GM10248 (cell line): ENCODE measurements around the gene FAM114A1.

ENCODE experiments used
- CTCF ChIA-PET: fragments of 300-600 bp; sonication (Branson Sonifier 250); formaldehyde crosslinking; extraction: SDS; loops from one replicate; lab custom pipeline; 2021; ENCODE audit warnings: antibody characterized with exemption; lab: Yijun Ruan, JAX
- POLR2A ChIA-PET: fragments of 350-650 bp; sonication (Branson Sonifier 250); formaldehyde crosslinking; extraction: SDS; loops from one replicate; lab custom pipeline; 2020; ENCODE audit warnings: antibody characterized with exemption; lab: Yijun Ruan, JAX
- DNase-seq: peaks from one replicate; pipeline ENCODE4 v3.0.0; 2012; ENCODE audit errors: extremely low spot score
- CTCF ChIP-seq: IDR thresholded peaks from 2 replicates; pipeline ENCODE4 v1.5.1; 2012; ENCODE audit warnings: mild to moderate bottlenecking, low read depth; ENCODE audit errors: extremely low read depth, missing control alignments, control extremely low read depth

Gene FAM114A1

GRCh38 chr4:38968668-38969067 lies 101.1 kb downstream of the FAM114A1 start:
- CTCF ChIA-PET = no interaction called here
- POLR2A ChIA-PET = no interaction called here
- no peak for DNase-seq
- no peak for TF ChIP-seq CTCF

- POLR2A ChIA-PET = interaction anchor here (0.6 kb wide), 1 partner anchor 1316 kb away, joined by 4 read pairs; no protein-coding TSS in a partner anchor
- CTCF ChIA-PET = interaction anchor here (2.0 kb wide), 1 partner anchor 9 kb away, joined by 7 read pairs; no protein-coding TSS in a partner anchor
- no peak for TF ChIP-seq CTCF
- no peak for DNase-seq
Measured at GRCh38 chr4:38976308-38976707, 108.7 kb downstream of the FAM114A1 start.

- ChIA-PET CTCF (interaction anchor here (1.0 to 1.6 kb wide), 3 partner anchors 8 to 20 kb away, joined by 3 to 6 read pairs (median 3); no protein-coding TSS in a partner anchor), POLR2A (no interaction called here)
- no peak for DNase-seq
- TF ChIP-seq CTCF = no peak
Measured at GRCh38 chr4:38979081-38979480, 111.5 kb downstream of the FAM114A1 start.

- no peak for DNase-seq
- TF ChIP-seq CTCF = no peak
- CTCF ChIA-PET = interaction anchor here (0.9 to 1.6 kb wide), 4 partner anchors 10 to 21 kb away, joined by 3 to 6 read pairs (median 4); no protein-coding TSS in a partner anchor
Measured at GRCh38 chr4:38979511-38980230, 112.1 kb downstream of the FAM114A1 start.

GRCh38 chr4:38980903-38981676 lies 113.5 kb downstream of the FAM114A1 start:
- ChIA-PET POLR2A (no interaction called here), CTCF (interaction anchor here (1.3 to 1.4 kb wide), 2 partner anchors 11 to 154 kb away, joined by 4 read pairs; no protein-coding TSS in a partner anchor)
- peak; percentile 18 for DNase-seq
- TF ChIP-seq CTCF = no peak

More at GRCh38 chr4:38979511-38980230, 112.1 kb downstream of the FAM114A1 start:
- POLR2A ChIA-PET = interaction anchor here (0.7 kb wide), 1 partner anchor 19 kb away, joined by 5 read pairs; no protein-coding TSS in a partner anchor
